PC-3 (cell line): ENCODE measurements around the gene TTC19.

Experiments used
- CTCF ChIP-seq: fragments of 300-600 bp; sonication (generic); conservative IDR thresholded peaks from 2 replicates; pipeline ENCODE4 v1.5.1; 2017; ENCODE audit warnings: antibody characterized with exemption, low read depth, mild to moderate bottlenecking, low read length
- EZH2 ChIP-seq: fragments of 300-600 bp; sonication (generic); IDR thresholded peaks from one replicate; pipeline ENCODE4 v1.6.1; 2017; ENCODE audit warnings: antibody characterized with exemption, mild to moderate bottlenecking, low read length; ENCODE audit not compliant: unreplicated experiment
- EZH2phosphoT487 ChIP-seq: fragments of 300-600 bp; sonication (generic); IDR thresholded peaks from 2 replicates; pipeline ENCODE4 v1.6.1; 2018; ENCODE audit warnings: mild to moderate bottlenecking, antibody characterized with exemption, low read length, borderline replicate concordance

- TF ChIP-seq CTCF: 0 out of 2 replicates have a peak, but pooled peaks have one; percentile 7
- no peak for TF ChIP-seq EZH2phosphoT487
- no peak for TF ChIP-seq EZH2
Measured at GRCh38 chr17:15954222-15954621, 45.4 kb upstream of the TTC19 start.
